HepG2 (cell line): ENCODE data around the gene MDP1. TPM values are rescaled to one million over a fixed set of nuclear protein-coding genes. Genes with fewer than 3 reads are reported as not detected.

Experiments used
- HNRNPUL1 ChIP-seq: fragments of 200-400 bp; formaldehyde crosslinking; IDR thresholded peaks from 2 replicates; pipeline ENCODE4 v1.6.1; 2017; ENCODE audit warnings: low read depth, mild to moderate bottlenecking, low read length, moderate library complexity
- IKZF1 ChIP-seq: fragments of 450-650 bp; IDR thresholded peaks from 2 replicates; pipeline ENCODE4 v1.7.1; 2016
- RAD21 ChIP-seq: fragments of 450-650 bp; formaldehyde crosslinking; IDR thresholded peaks from 2 replicates; pipeline ENCODE4 v1.5.0; 2020; ENCODE audit warnings: mild to moderate bottlenecking
- SMC3 ChIP-seq: IDR thresholded peaks from 2 replicates; pipeline ENCODE4 v1.6.1; 2011; ENCODE audit warnings: low read length, improper control_type of control experiment
- TBX3 ChIP-seq: fragments of 450-650 bp; IDR thresholded peaks from 2 replicates; pipeline ENCODE4 v1.6.1; 2017; ENCODE audit warnings: antibody characterized with exemption, mild to moderate bottlenecking, inconsistent platforms, borderline replicate concordance
- TCF12 ChIP-seq, 2 experiments: fragments of 450-650 bp in 1 of 2; sonication (generic) in 1 of 2; formaldehyde crosslinking in 1 of 2; IDR thresholded peaks; 2 replicates each; pipeline versions ENCODE4 v1.6.1 to v1.8.0; 2017 to 2022; ENCODE audit warnings: antibody characterized with exemption in 1 of 2, mild to moderate bottlenecking in 1 of 2, missing genetic modification reagents in 1 of 2, moderate library complexity in 1 of 2
- TSC22D2 ChIP-seq: sonication (generic); formaldehyde crosslinking; IDR thresholded peaks from 2 replicates; pipeline ENCODE4 v1.5.1; 2020; ENCODE audit warnings: missing genetic modification reagents, mild to moderate bottlenecking, borderline replicate concordance
- ZNF430 ChIP-seq: sonication (generic); formaldehyde crosslinking; IDR thresholded peaks from 2 replicates; pipeline ENCODE4 v1.9.0; 2021; ENCODE audit warnings: mild to moderate bottlenecking, missing genetic modification reagents
- ZNF709 ChIP-seq: sonication (generic); formaldehyde crosslinking; IDR thresholded peaks from 2 replicates; pipeline ENCODE4 v1.5.0; 2020; ENCODE audit warnings: mild to moderate bottlenecking, missing genetic modification reagents
- ZNF775 ChIP-seq: sonication (generic); formaldehyde crosslinking; IDR thresholded peaks from 2 replicates; pipeline ENCODE4 v1.4.0; 2020; ENCODE audit warnings: missing genetic modification reagents, mild to moderate bottlenecking, moderate library complexity, borderline replicate concordance
- ZNF781 ChIP-seq: sonication (generic); formaldehyde crosslinking; IDR thresholded peaks from 2 replicates; pipeline ENCODE4 v1.5.1; 2020; ENCODE audit warnings: borderline replicate concordance, mild to moderate bottlenecking, missing genetic modification reagents; ENCODE audit errors: not compliant biosample characterization
- polyA plus RNA-seq, 8 experiments: library from polyadenylated mRNA; depleted of rRNA in 3 of 8; stranded (reverse) in 7 of 8; unstranded in 1 of 8; fragments of >200 nt; fragmentation: Illumina TruSeq in 4 of 8; extraction: Trizol in 4 of 8; gene quantifications; 2 replicates each; pipeline versions ENCODE4 v1.2.1 to v1.2.3, GENCODE V29; 2011 to 2016; ENCODE audit warnings: low read depth in 4 of 8, missing spikeins in 1 of 8, mixed read lengths in 1 of 8; ENCODE audit not compliant: insufficient read depth in 1 of 8
- total RNA-seq, 5 experiments: library from RNA; depleted of rRNA; stranded (reverse); fragments of >200 nt; fragmentation: Illumina TruSeq; extraction: Trizol; gene quantifications; 2 replicates each; pipeline ENCODE4 v1.2.3, GENCODE V29; 2016; ENCODE audit warnings: low read depth in 1 of 5
- TF ChIP-seq, protein P1 (sequence below): sonication (generic); formaldehyde crosslinking; IDR thresholded peaks from 2 replicates; pipeline ENCODE4 v1.5.1; 2020; ENCODE audit warnings: mild to moderate bottlenecking, missing genetic modification reagents, moderate library complexity
- TF ChIP-seq, protein P2 (sequence below): sonication (generic); formaldehyde crosslinking; IDR thresholded peaks from 2 replicates; pipeline ENCODE4 v1.5.0; 2020; ENCODE audit warnings: mild to moderate bottlenecking, missing genetic modification reagents, borderline replicate concordance
- TF ChIP-seq, protein P3 (sequence below): sonication (generic); formaldehyde crosslinking; IDR thresholded peaks from 2 replicates; pipeline ENCODE4 v1.5.0; 2020; ENCODE audit warnings: missing genetic modification reagents, mild to moderate bottlenecking, borderline replicate concordance
- TF ChIP-seq, protein P4 (sequence below): sonication (generic); formaldehyde crosslinking; IDR thresholded peaks from 2 replicates; pipeline ENCODE4 v1.5.1; 2020; ENCODE audit warnings: missing genetic modification reagents, mild to moderate bottlenecking, borderline replicate concordance
- TF ChIP-seq, protein P5 (sequence below): IDR thresholded peaks from 2 replicates; pipeline ENCODE4 v1.6.1; 2012; ENCODE audit warnings: inconsistent platforms

Gene MDP1
- total and polyA plus RNA-seq, 2 of the 13 experiments (the other 11 are each of a cell fraction or from before 2014, with no cell fraction given) = 44.1 to 48.7 TPM

DNA sequence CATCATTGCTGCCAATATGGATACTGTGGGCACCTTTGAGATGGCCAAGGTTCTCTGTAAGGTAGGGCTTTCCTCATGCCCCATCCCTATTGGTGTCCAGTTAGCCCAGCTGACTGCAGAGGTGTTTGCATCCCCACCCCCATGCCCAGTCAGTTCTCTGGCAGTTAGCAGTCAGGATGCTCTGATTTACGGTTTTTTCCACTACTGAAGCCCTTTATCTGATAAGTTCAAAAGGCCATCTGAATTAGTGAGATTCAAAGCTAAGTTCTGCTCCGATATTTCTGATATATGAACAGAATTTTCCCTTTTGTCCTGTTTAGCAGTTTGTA lies 17.6 kb upstream of the MDP1 start (continued):
- TF ChIP-seq, protein P1, sequence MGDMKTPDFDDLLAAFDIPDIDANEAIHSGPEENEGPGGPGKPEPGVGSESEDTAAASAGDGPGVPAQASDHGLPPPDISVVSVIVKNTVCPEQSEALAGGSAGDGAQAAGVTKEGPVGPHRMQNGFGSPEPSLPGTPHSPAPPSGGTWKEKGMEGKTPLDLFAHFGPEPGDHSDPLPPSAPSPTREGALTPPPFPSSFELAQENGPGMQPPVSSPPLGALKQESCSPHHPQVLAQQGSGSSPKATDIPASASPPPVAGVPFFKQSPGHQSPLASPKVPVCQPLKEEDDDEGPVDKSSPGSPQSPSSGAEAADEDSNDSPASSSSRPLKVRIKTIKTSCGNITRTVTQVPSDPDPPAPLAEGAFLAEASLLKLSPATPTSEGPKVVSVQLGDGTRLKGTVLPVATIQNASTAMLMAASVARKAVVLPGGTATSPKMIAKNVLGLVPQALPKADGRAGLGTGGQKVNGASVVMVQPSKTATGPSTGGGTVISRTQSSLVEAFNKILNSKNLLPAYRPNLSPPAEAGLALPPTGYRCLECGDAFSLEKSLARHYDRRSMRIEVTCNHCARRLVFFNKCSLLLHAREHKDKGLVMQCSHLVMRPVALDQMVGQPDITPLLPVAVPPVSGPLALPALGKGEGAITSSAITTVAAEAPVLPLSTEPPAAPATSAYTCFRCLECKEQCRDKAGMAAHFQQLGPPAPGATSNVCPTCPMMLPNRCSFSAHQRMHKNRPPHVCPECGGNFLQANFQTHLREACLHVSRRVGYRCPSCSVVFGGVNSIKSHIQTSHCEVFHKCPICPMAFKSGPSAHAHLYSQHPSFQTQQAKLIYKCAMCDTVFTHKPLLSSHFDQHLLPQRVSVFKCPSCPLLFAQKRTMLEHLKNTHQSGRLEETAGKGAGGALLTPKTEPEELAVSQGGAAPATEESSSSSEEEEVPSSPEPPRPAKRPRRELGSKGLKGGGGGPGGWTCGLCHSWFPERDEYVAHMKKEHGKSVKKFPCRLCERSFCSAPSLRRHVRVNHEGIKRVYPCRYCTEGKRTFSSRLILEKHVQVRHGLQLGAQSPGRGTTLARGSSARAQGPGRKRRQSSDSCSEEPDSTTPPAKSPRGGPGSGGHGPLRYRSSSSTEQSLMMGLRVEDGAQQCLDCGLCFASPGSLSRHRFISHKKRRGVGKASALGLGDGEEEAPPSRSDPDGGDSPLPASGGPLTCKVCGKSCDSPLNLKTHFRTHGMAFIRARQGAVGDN (CRISPR knock-in tag) = no peak
- TF ChIP-seq SMC3 (no peak), TBX3 (peak; percentile 70; the same call in 1 of the 2 replicates), ZNF430 (CRISPR knock-in tag) (no peak), HNRNPUL1 (no peak), TCF12 (IDR thresholded peaks at IDR 0.05) (no peak), TCF12 (CRISPR knock-in tag; IDR thresholded peaks at IDR 0.05) (no peak), ZNF775 (no peak), ZNF781 (CRISPR knock-in tag) (peak; percentile 5), RAD21 (CRISPR knock-in tag) (peak; percentile 13; the same call in 1 of the 2 replicates), IKZF1 (no peak), ZNF709 (peak; percentile 18; the same call in 1 of the 2 replicates), TSC22D2 (CRISPR knock-in tag) (no peak)
- TF ChIP-seq, protein P2, sequence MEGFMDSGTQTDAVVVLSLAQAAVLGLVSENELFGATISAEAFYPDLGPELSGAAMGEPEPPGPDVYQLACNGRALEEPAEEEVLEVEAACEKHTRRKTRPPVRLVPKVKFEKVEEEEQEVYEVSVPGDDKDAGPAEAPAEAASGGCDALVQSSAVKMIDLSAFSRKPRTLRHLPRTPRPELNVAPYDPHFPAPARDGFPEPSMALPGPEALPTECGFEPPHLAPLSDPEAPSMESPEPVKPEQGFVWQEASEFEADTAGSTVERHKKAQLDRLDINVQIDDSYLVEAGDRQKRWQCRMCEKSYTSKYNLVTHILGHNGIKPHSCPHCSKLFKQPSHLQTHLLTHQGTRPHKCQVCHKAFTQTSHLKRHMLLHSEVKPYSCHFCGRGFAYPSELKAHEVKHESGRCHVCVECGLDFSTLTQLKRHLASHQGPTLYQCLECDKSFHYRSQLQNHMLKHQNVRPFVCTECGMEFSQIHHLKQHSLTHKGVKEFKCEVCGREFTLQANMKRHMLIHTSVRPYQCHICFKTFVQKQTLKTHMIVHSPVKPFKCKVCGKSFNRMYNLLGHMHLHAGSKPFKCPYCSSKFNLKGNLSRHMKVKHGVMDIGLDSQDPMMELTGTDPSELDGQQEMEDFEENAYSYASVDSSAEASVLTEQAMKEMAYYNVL = no peak
- TF ChIP-seq, protein P3, sequence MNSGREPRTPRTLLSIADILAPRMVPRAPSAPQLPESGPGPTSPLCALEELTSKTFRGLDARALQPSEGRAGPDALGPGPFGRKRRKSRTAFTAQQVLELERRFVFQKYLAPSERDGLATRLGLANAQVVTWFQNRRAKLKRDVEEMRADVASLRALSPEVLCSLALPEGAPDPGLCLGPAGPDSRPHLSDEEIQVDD (CRISPR knock-in tag) = peak; percentile 2; the same call in 1 of the 2 replicates
- TF ChIP-seq, protein P4, sequence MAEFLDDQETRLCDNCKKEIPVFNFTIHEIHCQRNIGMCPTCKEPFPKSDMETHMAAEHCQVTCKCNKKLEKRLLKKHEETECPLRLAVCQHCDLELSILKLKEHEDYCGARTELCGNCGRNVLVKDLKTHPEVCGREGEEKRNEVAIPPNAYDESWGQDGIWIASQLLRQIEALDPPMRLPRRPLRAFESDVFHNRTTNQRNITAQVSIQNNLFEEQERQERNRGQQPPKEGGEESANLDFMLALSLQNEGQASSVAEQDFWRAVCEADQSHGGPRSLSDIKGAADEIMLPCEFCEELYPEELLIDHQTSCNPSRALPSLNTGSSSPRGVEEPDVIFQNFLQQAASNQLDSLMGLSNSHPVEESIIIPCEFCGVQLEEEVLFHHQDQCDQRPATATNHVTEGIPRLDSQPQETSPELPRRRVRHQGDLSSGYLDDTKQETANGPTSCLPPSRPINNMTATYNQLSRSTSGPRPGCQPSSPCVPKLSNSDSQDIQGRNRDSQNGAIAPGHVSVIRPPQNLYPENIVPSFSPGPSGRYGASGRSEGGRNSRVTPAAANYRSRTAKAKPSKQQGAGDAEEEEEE (CRISPR knock-in tag) = no peak; the same call in 1 of the 2 replicates
- TF ChIP-seq, protein P5, sequence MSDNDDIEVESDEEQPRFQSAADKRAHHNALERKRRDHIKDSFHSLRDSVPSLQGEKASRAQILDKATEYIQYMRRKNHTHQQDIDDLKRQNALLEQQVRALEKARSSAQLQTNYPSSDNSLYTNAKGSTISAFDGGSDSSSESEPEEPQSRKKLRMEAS = no peak
